Measurements from ENCODE around the gene MEF2A.

Gene MEF2A

DNA sequence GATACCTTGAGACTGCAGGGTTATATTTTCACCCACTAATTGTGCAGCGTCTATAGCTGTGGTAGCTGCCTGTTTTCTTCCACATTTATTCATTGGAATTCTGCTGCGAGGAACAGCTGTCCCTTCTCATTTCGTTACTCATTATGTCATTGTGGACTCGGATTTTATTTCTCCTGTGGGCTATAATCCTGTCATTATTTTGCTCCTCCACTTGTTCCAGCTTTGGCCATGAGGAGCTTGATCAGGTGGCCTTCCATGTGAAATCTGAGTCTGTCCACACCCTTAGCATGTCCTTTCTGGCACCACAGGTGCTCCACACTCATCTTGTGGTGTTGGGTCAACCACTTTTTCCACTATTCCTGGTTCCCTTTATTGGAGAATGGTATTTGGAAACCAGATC lies 152.6 kb downstream of the MEF2A start:
- Mint-ChIP-seq H3K4me1 (peaks cover 37% of the 10 kb centered on the region), H3K36me3 (peaks cover 16% of the 10 kb centered on the region), H3K9me3 (no peaks in the 10 kb centered on the region), H3K4me3 (no peak overlapping the region), H3K27ac (no peak overlapping the region), H3K27me3 (no peaks in the 10 kb centered on the region)
- no peak for DNase-seq
- CTCF ChIA-PET: interaction anchor here (1.1 to 2.8 kb wide), 3 partner anchors 14 to 446 kb away, joined by 3 to 18 read pairs (median 5); no protein-coding TSS in a partner anchor

DNA sequence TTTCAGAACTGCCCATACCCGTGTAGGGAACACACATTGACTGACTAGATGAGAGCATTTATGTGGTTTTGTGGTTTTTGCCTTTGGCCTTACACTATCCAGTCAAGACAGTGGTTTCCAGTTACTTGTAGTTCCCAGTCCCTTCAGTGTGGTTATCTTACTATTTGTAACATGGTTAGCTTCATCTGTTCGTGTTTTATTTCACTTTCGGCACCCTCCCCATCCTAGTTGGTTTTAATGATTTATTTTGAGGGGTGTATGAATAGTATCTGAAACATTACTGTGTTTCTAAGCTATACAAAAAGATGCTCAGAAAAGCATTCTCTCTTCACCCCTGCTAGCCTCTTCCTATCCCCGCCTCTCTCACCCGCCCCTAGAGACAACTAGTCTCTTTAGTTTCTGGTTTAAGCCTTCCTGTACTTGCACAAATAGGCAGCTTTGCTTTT lies 153.3 kb downstream of the MEF2A start:
- no peak for DNase-seq
- peaks cover 16% of the 10 kb centered on the region for H3K36me3 Mint-ChIP-seq
- no peak overlapping the region for H3K4me3 Mint-ChIP-seq
- peaks cover 37% of the 10 kb centered on the region for H3K4me1 Mint-ChIP-seq
- CTCF ChIA-PET: interaction anchor here (1.2 to 2.8 kb wide), 2 partner anchors 15 to 446 kb away, joined by 5 to 18 read pairs; no protein-coding TSS in a partner anchor
- no peaks in the 10 kb centered on the region for H3K9me3 Mint-ChIP-seq
- no peaks in the 10 kb centered on the region for H3K27me3 Mint-ChIP-seq
- no peak overlapping the region for H3K27ac Mint-ChIP-seq

DNA sequence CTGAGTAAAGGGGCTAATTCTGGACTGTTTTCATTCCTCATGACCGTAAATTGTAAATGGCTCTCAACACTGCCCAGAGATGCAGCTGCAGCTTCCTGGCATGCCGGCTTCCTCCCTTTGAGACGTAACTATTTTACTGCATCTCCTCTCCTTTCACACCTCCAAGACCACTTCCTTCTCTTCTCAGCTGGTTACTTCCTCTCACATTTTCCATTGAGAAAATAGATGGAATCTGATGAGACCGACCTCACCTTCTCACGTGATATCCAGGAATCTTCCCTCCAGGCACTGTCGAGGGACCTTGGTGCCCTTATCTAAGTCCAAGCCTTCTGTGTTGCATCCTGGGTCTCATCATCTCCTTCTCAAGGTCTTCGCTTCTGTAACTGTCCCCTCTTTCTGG lies 154.7 kb downstream of the MEF2A start:
- CTCF ChIA-PET: no interaction called here
- no peaks in the 10 kb centered on the region for H3K27me3 Mint-ChIP-seq
- H3K9me3 Mint-ChIP-seq: no peaks in the 10 kb centered on the region
- peaks cover 37% of the 10 kb centered on the region for H3K4me1 Mint-ChIP-seq
- H3K27ac Mint-ChIP-seq: peak overlapping the region; percentile 84
- DNase-seq: peak; percentile 41
- H3K36me3 Mint-ChIP-seq: peaks cover 14% of the 10 kb centered on the region
- H3K4me3 Mint-ChIP-seq: peak overlapping the region; percentile 1

DNA sequence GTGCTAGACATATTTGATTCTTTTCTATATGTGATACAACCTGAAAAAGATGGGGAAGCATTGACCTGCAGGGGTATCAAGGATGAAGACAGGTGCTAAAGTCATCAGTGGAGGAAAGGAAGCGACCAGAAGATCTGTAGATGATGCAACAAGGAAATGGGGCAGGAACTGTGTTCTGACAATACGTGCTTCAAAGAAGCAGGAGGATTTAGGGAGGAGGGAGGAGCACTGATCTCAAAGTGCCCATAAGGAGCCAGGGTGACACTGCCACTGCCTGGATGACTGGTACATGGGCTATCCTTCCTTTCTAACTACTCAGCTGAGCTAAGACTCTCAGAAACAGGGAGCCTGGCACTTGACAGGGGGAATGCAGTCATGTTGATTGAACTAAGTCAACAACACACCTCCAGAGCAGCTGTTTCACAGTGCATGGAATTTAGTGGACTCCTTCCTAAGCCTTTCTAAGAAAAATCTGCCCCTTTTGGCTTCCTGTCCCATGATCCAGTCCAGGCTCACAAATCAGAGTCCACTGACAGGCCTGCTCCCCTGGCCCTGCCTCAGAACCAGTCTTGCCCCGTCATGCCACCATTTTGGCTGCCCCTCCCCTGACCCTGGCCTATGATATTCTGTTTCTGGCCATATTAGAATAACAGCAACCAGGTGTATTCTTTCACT lies 155.5 kb downstream of the MEF2A start:
- Mint-ChIP-seq H3K9me3 (no peaks in the 10 kb centered on the region), H3K27me3 (no peaks in the 10 kb centered on the region), H3K36me3 (peaks cover 12% of the 10 kb centered on the region), H3K4me1 (peaks cover 37% of the 10 kb centered on the region), H3K4me3 (no peak overlapping the region), H3K27ac (peak overlapping the region; percentile 84)
- CTCF ChIA-PET: no interaction called here
- peak; percentile 25 for DNase-seq

DNA sequence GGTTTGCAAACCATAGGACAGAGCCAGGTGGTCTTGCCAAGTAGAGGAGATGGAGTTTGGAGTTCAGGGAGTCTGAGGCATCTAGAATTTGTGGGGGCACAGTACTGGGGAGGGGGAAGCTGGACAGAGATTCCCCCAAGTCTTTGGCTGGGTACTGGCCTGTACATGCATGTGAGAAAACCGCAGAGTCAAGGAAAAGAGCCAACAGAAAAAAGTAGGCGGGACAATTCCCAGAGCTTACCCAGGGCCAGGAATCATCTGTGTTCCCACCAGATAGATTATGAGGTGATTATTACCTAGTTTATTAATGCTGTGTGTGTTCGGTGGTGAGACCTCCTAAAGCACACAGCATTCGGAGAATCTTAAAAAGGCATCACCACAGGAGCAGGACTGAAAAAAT lies 156.1 kb downstream of the MEF2A start:
- no peak for DNase-seq
- no peak overlapping the region for H3K27ac Mint-ChIP-seq
- H3K9me3 Mint-ChIP-seq: no peaks in the 10 kb centered on the region
- peaks cover 12% of the 10 kb centered on the region for H3K36me3 Mint-ChIP-seq
- peaks cover 37% of the 10 kb centered on the region for H3K4me1 Mint-ChIP-seq
- H3K4me3 Mint-ChIP-seq: no peak overlapping the region
- H3K27me3 Mint-ChIP-seq: no peaks in the 10 kb centered on the region
- CTCF ChIA-PET: no interaction called here

DNA sequence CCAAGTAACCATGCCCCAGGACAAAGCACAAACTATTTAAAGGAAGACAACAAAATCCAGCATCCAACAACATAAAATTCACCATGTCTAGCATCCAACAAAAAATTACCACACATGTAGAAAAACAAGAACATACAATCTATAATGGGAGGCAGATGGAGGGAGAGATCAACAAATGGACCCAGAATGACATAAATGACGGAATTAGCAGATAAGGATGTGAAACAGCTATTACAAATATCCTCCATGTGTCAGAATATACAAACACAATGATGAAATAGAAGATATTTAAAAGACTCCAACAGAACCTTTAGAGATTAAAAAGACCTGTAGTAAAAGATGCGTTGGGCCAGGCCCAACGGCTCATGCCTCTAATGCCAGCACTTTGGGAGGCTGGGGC lies 156.6 kb downstream of the MEF2A start:
- Mint-ChIP-seq H3K27ac (no peak overlapping the region), H3K9me3 (no peaks in the 10 kb centered on the region), H3K36me3 (peaks cover 13% of the 10 kb centered on the region), H3K4me3 (no peak overlapping the region), H3K27me3 (no peaks in the 10 kb centered on the region), H3K4me1 (peaks cover 37% of the 10 kb centered on the region)
- no peak for DNase-seq
- CTCF ChIA-PET: no interaction called here

DNA sequence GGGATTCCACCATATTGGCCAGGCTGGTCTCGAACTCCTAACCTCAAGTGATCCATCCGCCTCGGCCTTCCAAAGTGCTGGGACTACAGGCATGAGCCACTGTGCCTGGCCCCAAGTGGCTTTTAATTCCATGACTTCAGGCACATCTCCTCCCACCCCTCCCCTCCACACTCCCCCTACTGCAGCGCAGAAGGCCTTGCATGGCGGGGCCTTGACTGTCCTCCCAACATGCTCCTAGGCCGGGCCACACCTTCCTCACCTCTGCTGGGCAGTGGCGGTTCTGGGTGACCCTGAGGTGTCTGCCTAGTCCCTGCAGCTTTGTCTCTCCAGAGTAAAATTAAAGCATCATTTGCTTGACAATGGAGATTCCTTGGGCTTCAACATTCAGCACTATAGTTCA lies 160.5 kb downstream of the MEF2A start:
- H3K9me3 Mint-ChIP-seq: no peaks in the 10 kb centered on the region
- no peaks in the 10 kb centered on the region for H3K27me3 Mint-ChIP-seq
- H3K4me3 Mint-ChIP-seq: no peak overlapping the region
- H3K36me3 Mint-ChIP-seq: peaks cover 20% of the 10 kb centered on the region
- CTCF ChIA-PET: no interaction called here
- no peak for DNase-seq
- H3K27ac Mint-ChIP-seq: no peak overlapping the region
- H3K4me1 Mint-ChIP-seq: peaks cover 17% of the 10 kb centered on the region

DNA sequence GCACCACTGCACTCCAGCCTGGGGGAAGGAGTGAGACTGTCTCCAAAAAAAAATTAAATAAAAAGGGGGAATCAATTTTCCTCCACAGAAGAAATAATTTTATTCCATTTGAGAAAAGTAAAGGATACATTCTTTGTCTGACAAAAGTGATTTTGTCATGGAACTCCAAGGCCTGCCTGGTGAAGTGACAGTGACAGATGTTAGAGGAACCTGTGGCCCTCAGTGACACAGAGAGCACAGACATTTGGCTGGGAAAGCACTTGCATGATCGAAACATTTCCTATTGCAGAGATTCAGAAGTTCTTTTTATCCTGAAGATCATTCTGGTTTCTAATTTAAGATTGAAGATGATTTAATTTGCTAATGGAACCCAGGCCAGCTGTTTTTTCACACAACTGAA lies 161.5 kb downstream of the MEF2A start:
- peaks cover 17% of the 10 kb centered on the region for H3K4me1 Mint-ChIP-seq
- H3K36me3 Mint-ChIP-seq: peaks cover 19% of the 10 kb centered on the region
- H3K27me3 Mint-ChIP-seq: no peaks in the 10 kb centered on the region
- H3K9me3 Mint-ChIP-seq: no peaks in the 10 kb centered on the region
- no peak overlapping the region for H3K4me3 Mint-ChIP-seq
- no peak overlapping the region for H3K27ac Mint-ChIP-seq
- CTCF ChIA-PET: no interaction called here
- no peak for DNase-seq

DNA sequence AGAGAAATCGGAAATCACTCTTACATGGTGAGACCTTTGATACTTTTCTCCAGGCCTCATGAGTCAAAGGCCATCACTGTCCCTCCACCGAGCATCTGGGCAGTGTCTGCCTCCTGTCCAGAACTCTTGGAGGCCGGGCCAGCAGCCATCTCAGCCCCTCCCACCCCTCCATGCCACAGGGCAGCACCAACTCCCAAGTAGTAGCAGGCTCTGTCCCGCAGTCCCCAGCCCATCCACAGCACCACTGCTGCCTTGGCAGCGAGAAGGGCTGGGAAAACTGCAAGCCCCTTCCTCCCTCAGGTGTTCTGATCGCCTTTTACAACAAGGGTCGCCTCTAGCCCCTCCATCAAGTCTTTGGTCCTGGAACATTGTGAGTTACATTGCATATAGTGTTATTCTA lies 161.9 kb downstream of the MEF2A start:
- Mint-ChIP-seq H3K27me3 (no peaks in the 10 kb centered on the region), H3K27ac (no peak overlapping the region), H3K36me3 (peaks cover 19% of the 10 kb centered on the region), H3K4me1 (peaks cover 19% of the 10 kb centered on the region), H3K9me3 (no peaks in the 10 kb centered on the region), H3K4me3 (no peak overlapping the region)
- CTCF ChIA-PET: no interaction called here
- no peak for DNase-seq

DNA sequence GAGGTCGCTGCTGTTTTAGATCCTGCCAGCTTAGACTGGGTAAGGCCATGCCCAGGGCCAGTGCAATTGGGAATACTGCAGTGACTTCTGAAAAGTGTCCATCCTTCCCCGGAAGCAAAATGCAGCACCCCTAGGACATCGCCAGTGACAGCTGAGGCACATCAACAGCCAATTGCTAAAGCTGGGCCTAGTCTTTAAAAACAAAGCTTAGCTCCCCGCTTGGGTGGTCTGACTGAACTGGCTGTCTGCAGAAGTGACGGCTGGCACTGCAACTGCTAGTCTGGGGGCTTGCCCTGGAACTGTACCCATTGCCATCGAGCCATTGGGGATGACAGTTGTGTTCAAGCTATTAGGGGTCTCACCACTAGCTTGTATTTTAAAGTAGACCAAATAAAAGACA lies 163.1 kb downstream of the MEF2A start:
- Mint-ChIP-seq H3K4me1 (peaks cover 23% of the 10 kb centered on the region), H3K9me3 (no peaks in the 10 kb centered on the region), H3K36me3 (peaks cover 22% of the 10 kb centered on the region), H3K4me3 (no peak overlapping the region), H3K27me3 (no peaks in the 10 kb centered on the region), H3K27ac (no peak overlapping the region)
- no peak for DNase-seq
- CTCF ChIA-PET: interaction anchor here (0.6 to 4.5 kb wide), 4 partner anchors 13 to 514 kb away, joined by 3 to 22 read pairs (median 4); no protein-coding TSS in a partner anchor

DNA sequence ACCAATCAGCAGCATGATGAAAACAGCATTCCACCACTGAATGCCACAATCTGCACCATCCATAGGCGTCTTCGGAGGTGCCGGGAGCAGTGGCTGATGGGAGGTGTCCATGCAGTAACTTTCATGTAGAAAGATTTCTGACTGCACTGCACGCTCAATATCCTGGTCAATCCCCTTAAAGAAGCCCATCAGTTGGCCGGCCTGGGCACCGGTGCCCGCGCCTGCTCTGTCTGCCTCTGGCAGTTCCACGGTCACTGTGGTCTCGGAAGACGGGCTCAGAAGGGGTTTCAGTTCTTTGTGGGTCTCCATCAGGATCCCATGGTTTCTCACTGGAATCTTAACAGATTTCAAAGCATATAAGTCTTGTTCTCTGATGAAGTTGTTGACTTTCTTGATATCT lies 163.5 kb downstream of the MEF2A start:
- Mint-ChIP-seq H3K27me3 (no peaks in the 10 kb centered on the region), H3K27ac (no peak overlapping the region), H3K4me3 (no peak overlapping the region), H3K36me3 (peaks cover 22% of the 10 kb centered on the region), H3K9me3 (no peaks in the 10 kb centered on the region), H3K4me1 (peaks cover 25% of the 10 kb centered on the region)
- CTCF ChIA-PET: interaction anchor here (0.6 to 4.5 kb wide), 4 partner anchors 12 to 514 kb away, joined by 3 to 22 read pairs (median 4); no protein-coding TSS in a partner anchor
- no peak for DNase-seq

DNA sequence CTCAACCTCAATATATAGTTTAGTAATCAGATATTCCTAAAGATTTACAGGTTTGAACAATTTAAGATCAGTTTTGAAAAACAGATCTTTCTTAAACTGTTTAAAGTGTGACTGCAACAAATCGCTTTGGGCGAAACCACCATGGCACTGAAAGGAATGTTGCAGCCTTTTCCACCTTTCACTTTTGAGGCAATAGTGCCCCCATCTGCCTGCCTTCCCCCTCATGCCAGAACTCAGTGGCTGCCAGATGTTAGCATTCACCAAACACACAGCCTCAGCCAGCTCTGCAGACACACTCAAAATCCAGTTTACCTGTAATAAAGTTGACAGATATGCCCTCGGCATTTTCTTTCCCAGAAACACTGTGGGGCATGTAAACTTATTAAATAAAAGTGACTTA lies 164.1 kb downstream of the MEF2A start:
- Mint-ChIP-seq H3K27me3 (no peaks in the 10 kb centered on the region), H3K27ac (no peak overlapping the region), H3K4me3 (no peak overlapping the region), H3K36me3 (peaks cover 22% of the 10 kb centered on the region), H3K9me3 (no peaks in the 10 kb centered on the region), H3K4me1 (peaks cover 31% of the 10 kb centered on the region)
- DNase-seq: peak; percentile 52
- CTCF ChIA-PET: interaction anchor here (0.6 to 4.5 kb wide), 4 partner anchors 12 to 457 kb away, joined by 3 to 22 read pairs (median 4); no protein-coding TSS in a partner anchor

DNA sequence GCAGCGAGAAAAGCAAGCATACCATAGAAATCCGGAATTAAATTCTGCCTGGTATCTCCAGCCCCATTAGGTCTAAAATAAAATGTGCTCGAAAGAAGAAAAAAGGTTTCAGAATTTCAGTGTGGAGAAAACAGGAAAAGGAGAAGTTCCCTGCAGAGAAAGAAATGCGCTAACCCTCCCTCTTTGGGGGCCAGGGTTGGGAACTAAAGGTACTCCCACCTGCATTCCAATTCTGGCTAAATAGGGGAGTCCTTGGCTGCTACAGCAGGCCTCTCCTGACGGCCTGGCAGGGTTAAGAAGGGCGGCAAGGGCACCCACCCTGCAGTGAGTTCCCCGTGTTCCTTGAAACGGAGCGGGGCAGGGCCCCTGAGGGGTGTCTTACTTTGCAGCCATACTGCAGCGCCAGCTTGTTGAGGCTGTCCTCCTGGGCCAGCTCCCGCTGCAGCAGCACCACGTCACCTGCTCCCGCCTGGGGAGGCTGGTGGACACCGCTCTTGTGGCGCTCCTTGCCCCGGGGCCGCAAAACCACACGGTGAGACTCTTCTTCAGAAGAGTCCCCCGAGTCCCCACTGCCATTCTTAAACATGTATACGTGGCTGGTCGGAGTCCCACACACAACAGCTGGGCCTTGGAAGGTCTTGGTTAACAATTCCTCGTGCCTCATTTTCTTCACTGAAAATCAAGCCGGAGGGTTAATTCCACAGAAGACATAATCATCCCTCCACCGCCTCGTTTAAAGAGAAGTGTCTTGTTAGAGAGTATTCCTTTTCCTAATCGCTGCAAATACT lies 165.7 kb downstream of the MEF2A start:
- Mint-ChIP-seq H3K36me3 (peaks cover 20% of the 10 kb centered on the region), H3K4me1 (peaks cover 33% of the 10 kb centered on the region), H3K4me3 (peak overlapping the region; percentile 83), H3K9me3 (no peaks in the 10 kb centered on the region), H3K27me3 (no peaks in the 10 kb centered on the region), H3K27ac (no peak overlapping the region)
- CTCF ChIA-PET: interaction anchor here (1.3 to 4.5 kb wide), 2 partner anchors 25 to 27 kb away, joined by 3 to 22 read pairs; no protein-coding TSS in a partner anchor
- no peak for DNase-seq

DNA sequence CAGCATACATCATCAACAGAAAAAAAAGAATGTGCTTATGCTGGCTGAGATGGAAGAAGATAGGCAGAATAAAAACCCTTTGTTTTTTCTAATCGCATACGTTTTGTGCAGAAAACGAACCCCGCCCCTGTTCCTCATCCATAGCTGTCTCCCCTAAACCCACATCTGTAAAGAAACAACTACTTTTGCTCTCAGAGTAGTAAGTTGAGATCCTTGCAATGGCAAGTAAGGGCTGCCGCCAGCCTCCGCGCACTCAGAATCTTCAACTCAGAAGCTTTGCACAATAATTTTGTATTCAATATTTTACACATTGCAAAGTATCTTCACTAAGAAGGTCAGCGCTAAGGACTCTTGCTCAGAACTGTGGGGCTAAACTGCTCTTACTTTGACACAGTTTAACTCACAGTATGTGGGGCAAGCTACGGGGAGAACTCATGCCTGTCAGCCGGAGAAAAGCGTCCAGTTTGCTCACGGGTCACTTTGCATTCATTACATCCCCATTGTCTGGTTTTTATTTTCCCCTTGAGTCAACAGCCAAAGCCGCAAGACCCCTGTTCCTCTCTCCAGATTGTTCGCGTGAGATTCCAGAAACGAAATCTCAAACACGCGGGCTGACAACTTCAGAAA lies 166.5 kb downstream of the MEF2A start:
- CTCF ChIA-PET: interaction anchor here (1.3 to 4.5 kb wide), 3 partner anchors 25 to 460 kb away, joined by 3 to 22 read pairs (median 10); no protein-coding TSS in a partner anchor
- Mint-ChIP-seq H3K4me1 (peaks cover 36% of the 10 kb centered on the region), H3K27me3 (no peaks in the 10 kb centered on the region), H3K4me3 (peak overlapping the region; percentile 83), H3K9me3 (no peaks in the 10 kb centered on the region), H3K27ac (peak overlapping the region; percentile 82), H3K36me3 (peaks cover 20% of the 10 kb centered on the region)
- no peak for DNase-seq

All from activated naive CD4-positive, alpha-beta T cell treated with anti-CD3 and anti-CD28 coated beads, Interleukin-2, amount 10 ng/mL, durations not matched to agents 7 days and 5 days (primary cell).